Liver (tissue), 3 donors: Measurements from ENCODE around the gene TMEM242.

ENCODE experiments used
- FOXA2 ChIP-seq: IDR thresholded peaks from 2 replicates; pipeline ENCODE4 v1.6.1; 2016; ENCODE audit warnings: antibody characterized with exemption
- HNF4G ChIP-seq: IDR thresholded peaks from 2 replicates; pipeline ENCODE4 v1.6.1; 2016; ENCODE audit warnings: antibody characterized with exemption
- JUND ChIP-seq, 2 donors: IDR thresholded peaks; 2 replicates each; pipeline ENCODE4 v1.6.1; 2016; ENCODE audit warnings: antibody characterized with exemption in 2 of 2
- RAD21 ChIP-seq, 2 donors: IDR thresholded peaks; 2 replicates each; pipeline ENCODE4 v1.6.1; 2016; ENCODE audit warnings: antibody characterized with exemption in 2 of 2, mild to moderate bottlenecking in 2 of 2
- TAF1 ChIP-seq: conservative IDR thresholded peaks from 2 replicates; pipeline ENCODE4 v1.6.1; 2016; ENCODE audit warnings: antibody characterized with exemption, mild to moderate bottlenecking
- TF ChIP-seq, protein P1 (sequence below): fragments of 150-350 bp; IDR thresholded peaks from 2 replicates; pipeline ENCODE4 v1.5.1; 2017; ENCODE audit warnings: improper control_type of control experiment, low read depth, low read length; ENCODE audit not compliant: missing input control
- TF ChIP-seq, protein P2 (sequence below): IDR thresholded peaks from 2 replicates; pipeline ENCODE4 v1.6.1; 2016; ENCODE audit warnings: antibody characterized with exemption
- donor health status: healthy.
- donor health status: healthy.

DNA sequence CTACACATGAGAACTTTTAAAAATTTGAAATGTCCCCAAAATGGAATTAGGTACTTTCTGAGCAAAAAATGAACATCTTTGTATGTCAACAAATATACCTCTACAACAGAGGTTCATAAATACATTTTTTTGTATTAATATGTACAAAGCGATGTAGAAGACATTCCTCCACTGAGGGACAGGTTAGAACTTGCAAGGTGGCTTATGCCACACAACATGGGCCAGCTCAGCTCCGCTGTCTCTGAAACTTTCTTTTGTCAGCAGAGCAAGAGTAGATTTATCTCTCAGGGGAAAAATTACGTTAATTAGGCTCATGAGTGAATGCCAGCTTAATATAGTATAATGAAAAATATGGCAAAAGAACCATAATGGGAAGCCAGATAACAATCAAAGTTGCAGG lies 10.6 kb upstream of the TMEM242 start:
- TF ChIP-seq, protein P1, sequence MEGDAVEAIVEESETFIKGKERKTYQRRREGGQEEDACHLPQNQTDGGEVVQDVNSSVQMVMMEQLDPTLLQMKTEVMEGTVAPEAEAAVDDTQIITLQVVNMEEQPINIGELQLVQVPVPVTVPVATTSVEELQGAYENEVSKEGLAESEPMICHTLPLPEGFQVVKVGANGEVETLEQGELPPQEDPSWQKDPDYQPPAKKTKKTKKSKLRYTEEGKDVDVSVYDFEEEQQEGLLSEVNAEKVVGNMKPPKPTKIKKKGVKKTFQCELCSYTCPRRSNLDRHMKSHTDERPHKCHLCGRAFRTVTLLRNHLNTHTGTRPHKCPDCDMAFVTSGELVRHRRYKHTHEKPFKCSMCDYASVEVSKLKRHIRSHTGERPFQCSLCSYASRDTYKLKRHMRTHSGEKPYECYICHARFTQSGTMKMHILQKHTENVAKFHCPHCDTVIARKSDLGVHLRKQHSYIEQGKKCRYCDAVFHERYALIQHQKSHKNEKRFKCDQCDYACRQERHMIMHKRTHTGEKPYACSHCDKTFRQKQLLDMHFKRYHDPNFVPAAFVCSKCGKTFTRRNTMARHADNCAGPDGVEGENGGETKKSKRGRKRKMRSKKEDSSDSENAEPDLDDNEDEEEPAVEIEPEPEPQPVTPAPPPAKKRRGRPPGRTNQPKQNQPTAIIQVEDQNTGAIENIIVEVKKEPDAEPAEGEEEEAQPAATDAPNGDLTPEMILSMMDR = no peak
- TF ChIP-seq, protein P2, sequence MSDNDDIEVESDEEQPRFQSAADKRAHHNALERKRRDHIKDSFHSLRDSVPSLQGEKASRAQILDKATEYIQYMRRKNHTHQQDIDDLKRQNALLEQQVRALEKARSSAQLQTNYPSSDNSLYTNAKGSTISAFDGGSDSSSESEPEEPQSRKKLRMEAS = no peak
- TF ChIP-seq TAF1 (no peak), JUND (IDR thresholded peaks at IDR 0.05) (no peak), HNF4G (no peak), FOXA2 (no peak), RAD21 (IDR thresholded peaks at IDR 0.05) (no peak)
